ENCODE results near the gene COX4I1. TPM values are rescaled to one million over a fixed set of nuclear protein-coding genes. Genes with fewer than 3 reads are reported as not detected.
"Not testable (repeated sequence)": the region's sequence is repeated elsewhere in the genome, so short reads cannot be mapped to it uniquely, and the experiment has no call there.

The COX4I1 gene
- total RNA-seq, 2 donors from 2014 or later = 326 to 345 TPM

GRCh38 chr16:85798283-85798776 lies 1.2 kb upstream of the COX4I1 start:
- Mint-ChIP-seq H3K4me3 (peak overlapping the region; percentile 73), H3K4me1 (ENCODE audit: low read depth in 2 of 2) (peaks cover 41 to 54% of the 10 kb centered on the region in 2 donors), H3K27ac (peak overlapping the region in 1 of 2 donors; percentile 31), H3K9me3 (no peaks in the 10 kb centered on the region), H3K36me3 (peaks cover 23% of the 10 kb centered on the region), H3K27me3 (no peaks in the 10 kb centered on the region)
- DNase-seq (ENCODE audit: low spot score) (no peak), ATAC-seq (no peak)

- peak overlapping the region; percentile 86 for H3K4me3 Mint-ChIP-seq
- H3K4me1 Mint-ChIP-seq (ENCODE audit: low read depth in 2 of 2) = peaks cover 47 to 58% of the 10 kb centered on the region in 2 donors
- DNase-seq (ENCODE audit: low spot score) (no peak), ATAC-seq (peak; percentile 56 to 62)
- no peaks in the 10 kb centered on the region for H3K9me3 Mint-ChIP-seq
- peak overlapping the region; percentile 78 to 89 for H3K27ac Mint-ChIP-seq
- peaks cover 28% of the 10 kb centered on the region for H3K36me3 Mint-ChIP-seq
- H3K27me3 Mint-ChIP-seq = no peaks in the 10 kb centered on the region
Measured at GRCh38 chr16:85798901-85799496, 496 bp upstream of the COX4I1 start.

DNA sequence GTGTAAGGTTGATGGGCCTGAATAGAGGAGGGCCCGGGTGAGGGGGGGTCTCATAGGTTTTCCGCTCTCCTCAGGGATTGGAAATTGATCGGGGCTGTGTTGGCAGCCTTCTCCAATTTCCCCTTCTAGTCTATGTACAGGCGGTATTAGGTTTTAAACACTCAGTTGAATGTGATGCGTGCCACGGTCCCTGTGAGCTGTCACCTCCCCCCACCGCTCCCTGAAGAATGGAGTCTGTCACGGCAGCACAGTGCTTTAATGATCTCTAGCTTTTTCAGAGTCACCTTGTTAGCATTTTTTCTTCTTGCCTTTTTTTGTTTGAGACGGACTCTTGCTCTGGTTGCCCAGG lies 800 bp downstream of the COX4I1 start:
- H3K4me1 Mint-ChIP-seq (ENCODE audit: low read depth in 2 of 2) = peaks cover 47 to 65% of the 10 kb centered on the region in 2 donors
- H3K27me3 Mint-ChIP-seq = no peaks in the 10 kb centered on the region
- H3K9me3 Mint-ChIP-seq = no peaks in the 10 kb centered on the region
- no peak for ATAC-seq
- H3K36me3 Mint-ChIP-seq = peaks cover 34% of the 10 kb centered on the region
- peak overlapping the region; percentile 86 for H3K4me3 Mint-ChIP-seq
- no peak for DNase-seq (ENCODE audit: low spot score)
- H3K27ac Mint-ChIP-seq = peak overlapping the region; percentile 78 to 89

DNA sequence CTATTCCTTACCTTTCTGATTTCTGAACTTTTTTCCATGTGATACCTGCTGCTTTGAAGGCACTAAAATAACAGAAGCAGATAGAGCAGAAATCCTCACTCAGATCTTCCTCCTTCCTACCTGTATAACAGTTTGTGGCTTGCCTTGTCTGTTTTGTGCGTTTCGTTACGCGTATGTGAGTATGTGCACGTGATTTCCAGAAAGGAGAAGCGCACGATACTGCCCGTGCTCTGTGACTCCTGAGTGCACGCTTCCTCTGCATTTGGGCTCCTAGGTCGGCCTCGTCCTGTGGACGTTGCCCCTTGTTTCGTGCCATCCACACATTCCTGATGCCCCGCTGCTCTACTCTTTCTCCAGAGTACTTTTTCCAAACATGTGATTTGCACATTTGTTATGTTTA lies 4.1 kb downstream of the COX4I1 start:
- DNase-seq (ENCODE audit: low spot score) = no peak
- peaks cover 40% of the 10 kb centered on the region for H3K36me3 Mint-ChIP-seq
- H3K9me3 Mint-ChIP-seq = no peaks in the 10 kb centered on the region
- peaks cover 34 to 46% of the 10 kb centered on the region in 2 donors for H3K4me1 Mint-ChIP-seq (ENCODE audit: low read depth in 2 of 2)
- no peak for ATAC-seq
- no peak overlapping the region for H3K4me3 Mint-ChIP-seq
- no peak overlapping the region for H3K27ac Mint-ChIP-seq
- no peaks in the 10 kb centered on the region for H3K27me3 Mint-ChIP-seq

GRCh38 chr16:85805442-85806045 lies 6.0 kb downstream of the COX4I1 start:
- H3K27ac Mint-ChIP-seq = no peak overlapping the region

DNA sequence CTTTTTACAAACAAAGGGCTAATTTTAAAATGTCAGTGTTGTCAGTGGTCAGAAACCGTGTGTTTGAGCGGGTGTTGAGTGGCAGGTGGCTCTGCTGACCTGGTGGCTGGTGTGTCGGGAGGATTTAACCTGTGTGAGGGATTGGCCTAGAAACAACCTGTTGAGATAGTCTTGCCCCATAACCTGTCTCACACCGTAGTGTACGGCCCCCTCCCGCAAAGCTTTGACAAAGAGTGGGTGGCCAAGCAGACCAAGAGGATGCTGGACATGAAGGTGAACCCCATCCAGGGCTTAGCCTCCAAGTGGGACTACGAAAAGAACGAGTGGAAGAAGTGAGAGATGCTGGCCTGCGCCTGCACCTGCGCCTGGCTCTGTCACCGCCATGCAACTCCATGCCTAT lies 7.0 kb downstream of the COX4I1 start:
- DNase-seq (ENCODE audit: low spot score) (peak; percentile 31), ATAC-seq (no peak)
- H3K27me3 Mint-ChIP-seq = peaks cover 4 to 5% of the 10 kb centered on the region in 2 donors
- no peak overlapping the region for H3K27ac Mint-ChIP-seq
- no peaks in the 10 kb centered on the region for H3K9me3 Mint-ChIP-seq
- H3K4me3 Mint-ChIP-seq = no peak overlapping the region
- peaks cover 38% of the 10 kb centered on the region for H3K36me3 Mint-ChIP-seq
- peaks cover 24 to 31% of the 10 kb centered on the region in 2 donors for H3K4me1 Mint-ChIP-seq (ENCODE audit: low read depth in 2 of 2)

More at GRCh38 chr16:85805442-85806045, 6.0 kb downstream of the COX4I1 start:
- ATAC-seq (no peak), DNase-seq (ENCODE audit: low spot score) (no peak)
- no peaks in the 10 kb centered on the region for H3K9me3 Mint-ChIP-seq
- H3K36me3 Mint-ChIP-seq = peaks cover 40% of the 10 kb centered on the region
- H3K4me3 Mint-ChIP-seq = no peak overlapping the region
- peaks cover 0 to 2% of the 10 kb centered on the region in 2 donors for H3K27me3 Mint-ChIP-seq
- peaks cover 32 to 40% of the 10 kb centered on the region in 2 donors for H3K4me1 Mint-ChIP-seq (ENCODE audit: low read depth in 2 of 2)

DNA sequence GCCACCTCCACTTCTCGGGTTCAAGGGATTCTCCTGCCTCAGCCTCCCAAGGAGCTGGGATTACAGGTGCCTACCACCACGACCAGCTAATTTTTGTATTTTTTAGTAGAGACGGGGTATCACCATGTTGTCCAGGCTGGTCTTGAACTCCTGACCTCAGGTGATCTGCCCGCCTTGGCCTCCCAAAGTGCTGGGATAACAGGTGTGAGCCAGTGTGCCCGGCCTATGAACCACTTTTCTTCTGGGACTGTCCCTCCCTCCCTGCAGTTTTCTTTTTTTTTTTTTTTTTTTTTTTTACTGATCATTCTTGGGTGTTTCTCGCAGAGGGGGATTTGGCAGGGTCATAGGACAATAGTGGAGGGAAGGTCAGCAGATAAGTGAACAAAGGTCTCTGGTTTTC lies 7.8 kb downstream of the COX4I1 start:
- peaks cover 30% of the 10 kb centered on the region for H3K36me3 Mint-ChIP-seq
- not testable (repeated sequence) for H3K4me3 Mint-ChIP-seq; H3K9me3 Mint-ChIP-seq; H3K27ac Mint-ChIP-seq; DNase-seq (ENCODE audit: low spot score); ATAC-seq
- H3K27me3 Mint-ChIP-seq = peaks cover 11 to 13% of the 10 kb centered on the region in 2 donors
- H3K4me1 Mint-ChIP-seq (ENCODE audit: low read depth in 2 of 2) = peaks cover 17 to 23% of the 10 kb centered on the region in 2 donors

DNA sequence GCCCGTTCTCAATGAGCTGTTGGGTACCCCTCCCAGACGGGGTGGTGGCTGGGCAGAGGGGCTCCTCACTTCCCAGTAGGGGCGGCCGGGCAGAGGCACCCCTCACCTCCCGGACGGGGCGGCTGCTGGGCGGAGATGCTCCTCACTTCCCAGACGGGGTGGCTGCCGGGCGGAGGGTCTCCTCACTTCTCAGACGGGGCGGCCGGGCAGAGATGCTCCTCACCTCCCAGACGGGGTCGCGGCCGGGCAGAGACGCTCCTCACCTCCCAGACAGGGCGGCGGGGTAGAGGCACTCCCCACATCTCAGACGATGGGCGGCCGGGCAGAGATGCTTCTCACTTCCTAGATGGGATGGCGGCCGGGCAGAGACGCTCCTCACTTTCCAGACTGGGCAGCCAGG lies 8.6 kb downstream of the COX4I1 start:
- Mint-ChIP-seq H3K27me3 (peaks cover 12 to 14% of the 10 kb centered on the region in 2 donors), H3K4me1 (ENCODE audit: low read depth in 2 of 2) (peaks cover 15 to 19% of the 10 kb centered on the region in 2 donors), H3K36me3 (peaks cover 26% of the 10 kb centered on the region)
- not testable (repeated sequence) for H3K9me3 Mint-ChIP-seq; H3K27ac Mint-ChIP-seq; H3K4me3 Mint-ChIP-seq; DNase-seq (ENCODE audit: low spot score); ATAC-seq

- H3K27ac Mint-ChIP-seq = no peak overlapping the region
- no peaks in the 10 kb centered on the region for H3K9me3 Mint-ChIP-seq
- ATAC-seq = peak in 1 of 2 donors; percentile 11
- no peak overlapping the region for H3K4me3 Mint-ChIP-seq
- H3K4me1 Mint-ChIP-seq (ENCODE audit: low read depth in 2 of 2) = peaks cover 7 to 11% of the 10 kb centered on the region in 2 donors
- peak; percentile 54 for DNase-seq (ENCODE audit: low spot score)
- H3K36me3 Mint-ChIP-seq = peaks cover 17% of the 10 kb centered on the region
- H3K27me3 Mint-ChIP-seq = peaks cover 12 to 14% of the 10 kb centered on the region in 2 donors
Measured at GRCh38 chr16:85808926-85809325, 9.4 kb downstream of the COX4I1 start.

DNA sequence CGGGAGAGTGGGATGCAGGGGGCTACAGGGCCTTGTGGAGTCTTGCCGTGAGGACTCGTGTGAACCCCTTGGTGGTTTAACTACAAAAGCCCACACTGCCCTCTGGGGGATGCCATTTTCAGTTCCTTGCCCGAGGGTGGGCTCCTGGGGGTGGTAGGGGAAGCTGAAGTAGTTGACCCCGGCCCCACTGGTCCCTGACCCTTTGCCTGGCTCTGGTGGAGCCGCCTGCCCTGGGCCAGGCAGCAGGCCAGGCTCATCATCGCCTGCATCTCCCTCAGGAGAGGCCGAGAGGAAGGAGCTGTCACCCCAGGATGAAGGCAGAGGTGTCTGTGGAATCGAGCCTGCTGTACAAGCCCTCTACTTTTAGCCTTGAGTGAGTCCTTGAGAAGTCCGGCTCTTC lies 10.2 kb downstream of the COX4I1 start:
- no peaks in the 10 kb centered on the region for H3K9me3 Mint-ChIP-seq
- peaks cover 6 to 9% of the 10 kb centered on the region in 2 donors for H3K4me1 Mint-ChIP-seq (ENCODE audit: low read depth in 2 of 2)
- no peak for ATAC-seq
- peaks cover 16% of the 10 kb centered on the region for H3K36me3 Mint-ChIP-seq
- no peak overlapping the region for H3K27ac Mint-ChIP-seq
- DNase-seq (ENCODE audit: low spot score) = no peak
- H3K4me3 Mint-ChIP-seq = no peak overlapping the region
- peaks cover 12 to 14% of the 10 kb centered on the region in 2 donors for H3K27me3 Mint-ChIP-seq

GRCh38 chr16:85810097-85810741 lies 10.7 kb downstream of the COX4I1 start:
- peak in 1 of 2 donors; percentile 17 for ATAC-seq
- peaks cover 3 to 4% of the 10 kb centered on the region in 2 donors for H3K4me1 Mint-ChIP-seq (ENCODE audit: low read depth in 2 of 2)
- no peak overlapping the region for H3K4me3 Mint-ChIP-seq
- H3K27me3 Mint-ChIP-seq = peaks cover 14 to 17% of the 10 kb centered on the region in 2 donors
- peaks cover 11% of the 10 kb centered on the region for H3K36me3 Mint-ChIP-seq
- DNase-seq (ENCODE audit: low spot score) = peak; percentile 32
- H3K9me3 Mint-ChIP-seq = no peaks in the 10 kb centered on the region
- no peak overlapping the region for H3K27ac Mint-ChIP-seq

- no peak for ATAC-seq
- H3K36me3 Mint-ChIP-seq = peaks cover 6% of the 10 kb centered on the region
- H3K4me1 Mint-ChIP-seq (ENCODE audit: low read depth in 2 of 2) = no peaks in the 10 kb centered on the region
- no peaks in the 10 kb centered on the region for H3K9me3 Mint-ChIP-seq
- H3K27ac Mint-ChIP-seq = no peak overlapping the region
- H3K27me3 Mint-ChIP-seq = peaks cover 14 to 17% of the 10 kb centered on the region in 2 donors
- no peak for DNase-seq (ENCODE audit: low spot score)
- no peak overlapping the region for H3K4me3 Mint-ChIP-seq
Measured at GRCh38 chr16:85810742-85811115, 11.2 kb downstream of the COX4I1 start.

GRCh38 chr16:85812031-85812807 lies 12.7 kb downstream of the COX4I1 start:
- no peaks in the 10 kb centered on the region for H3K9me3 Mint-ChIP-seq
- peaks cover 14 to 17% of the 10 kb centered on the region in 2 donors for H3K27me3 Mint-ChIP-seq
- ATAC-seq (no peak), DNase-seq (ENCODE audit: low spot score) (no peak)
- H3K4me3 Mint-ChIP-seq = no peak overlapping the region
- no peaks in the 10 kb centered on the region for H3K4me1 Mint-ChIP-seq (ENCODE audit: low read depth in 2 of 2)
- H3K27ac Mint-ChIP-seq = no peak overlapping the region
- no peaks in the 10 kb centered on the region for H3K36me3 Mint-ChIP-seq
